Thoracic aorta (tissue), 2 donors: ENCODE data around the gene MEF2B. TPM values are rescaled to one million over a fixed set of nuclear protein-coding genes. Genes with fewer than 3 reads are reported as not detected.

Experiments
- ATAC-seq: fragments of 150-250 bp; one replicate; pipeline ENCODE4 v1.8.0; 2017; ENCODE audit warnings: low read depth; ENCODE audit not compliant: insufficient number of reproducible peaks, low FRiP score
- DNase-seq: peaks from one replicate; pipeline ENCODE4 v3.0.0-alpha.2; 2020; ENCODE audit warnings: low spot score
- H3K27ac ChIP-seq, 2 donors: fragments of 200-600 bp; sonication (generic); 1 replicate in 1 of 2; 2 replicates in 1 of 2; pipeline ENCODE4 v1.5.1; 2016; ENCODE audit warnings: mild to moderate bottlenecking in 2 of 2, moderate library complexity in 2 of 2
- H3K27me3 ChIP-seq: fragments of 200-600 bp; sonication (generic); replicated peaks from 2 replicates; pipeline ENCODE4 v1.6.0; 2016; ENCODE audit warnings: mild to moderate bottlenecking; ENCODE audit not compliant: insufficient read depth
- H3K36me3 ChIP-seq: fragments of 200-600 bp; sonication (generic); one replicate; pipeline ENCODE4 v1.5.1; 2016
- H3K4me1 ChIP-seq, 2 donors: fragments of 200-600 bp; sonication (generic); 1 replicate in 1 of 2; 2 replicates in 1 of 2; pipeline versions ENCODE4 v1.5.1 to v1.6.0; 2016; ENCODE audit warnings: low read depth in 2 of 2, mild to moderate bottlenecking in 1 of 2; ENCODE audit not compliant: control insufficient read depth in 1 of 2
- H3K4me3 ChIP-seq: fragments of 200-600 bp; sonication (generic); 2 replicates; pipeline ENCODE4 v1.5.1; 2016; ENCODE audit warnings: mild to moderate bottlenecking
- H3K9me3 ChIP-seq: fragments of 200-600 bp; sonication (generic); 2 replicates; pipeline ENCODE4 v1.5.1; 2016
- CTCF ChIP-seq: fragments of 200-600 bp; sonication (generic); IDR thresholded peaks from one replicate; pipeline ENCODE4 v1.5.1; 2019; ENCODE audit warnings: antibody characterized with exemption
- total RNA-seq, 2 donors: library from RNA; depleted of rRNA; stranded (reverse); fragments of >200 nt; gene quantifications; one replicate each; pipeline versions ENCODE4 v1.1.0 to v1.2.3, GENCODE V29; 2016

Gene MEF2B
- total RNA-seq, 2 donors from 2014 or later: 1.5 to 2.0 TPM

DNA sequence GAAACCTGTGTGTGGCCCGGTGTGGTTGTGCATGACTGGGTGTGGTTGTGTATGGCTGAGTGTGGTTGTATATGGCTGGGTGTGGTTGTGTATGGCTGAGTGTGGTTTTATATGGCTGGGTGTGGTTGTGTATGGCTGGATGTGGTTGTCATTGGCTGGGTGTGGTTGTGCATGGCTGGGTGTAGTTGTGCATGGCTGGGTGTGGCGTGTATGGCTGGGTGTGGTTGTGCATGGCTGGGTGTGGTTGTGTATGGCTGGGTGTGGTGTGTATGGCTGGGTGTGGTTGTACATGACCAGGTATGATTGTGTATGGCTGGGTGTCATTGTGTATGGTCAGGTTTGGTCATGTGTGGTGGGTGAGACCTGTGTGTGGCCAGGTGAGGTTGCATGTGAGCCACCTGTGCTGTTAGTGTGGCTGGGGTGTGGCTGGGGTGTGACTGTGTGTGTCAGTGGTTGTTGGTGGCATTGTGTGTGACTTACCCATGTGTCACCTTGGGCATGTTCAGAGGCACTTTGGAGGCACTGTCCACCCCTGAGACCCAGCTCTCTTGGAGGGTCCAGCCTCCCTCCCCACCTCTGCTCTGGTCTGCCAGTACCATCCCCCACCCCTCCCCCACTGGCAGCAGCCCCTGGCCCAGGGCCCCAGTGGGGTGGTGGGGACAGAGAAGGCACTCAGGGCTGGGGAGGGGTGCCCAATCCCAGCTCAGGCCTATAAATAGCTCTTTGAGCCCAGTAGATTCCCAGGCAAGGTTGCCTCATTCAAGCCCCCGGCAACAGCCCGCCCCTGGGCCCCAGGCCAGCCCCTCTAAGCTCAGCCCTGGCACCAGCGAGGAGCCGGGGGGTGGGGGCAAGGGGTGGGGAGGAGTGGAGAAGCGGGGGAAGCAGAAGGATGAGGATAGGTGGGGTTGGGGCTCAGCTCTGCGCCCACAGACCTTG is 37.8 kb upstream of the MEF2B start:
- no peaks in the 10 kb centered on the region for H3K9me3 ChIP-seq
- DNase-seq (no peak), ATAC-seq (no peak)
- TF ChIP-seq CTCF: no peak
- no peak overlapping the region for H3K4me3 ChIP-seq
- H3K36me3 ChIP-seq: no peaks in the 10 kb centered on the region
- no peak overlapping the region for H3K27ac ChIP-seq
- peaks cover 5% of the 10 kb centered on the region for H3K27me3 ChIP-seq
- H3K4me1 ChIP-seq: peaks cover 0 to under 1% of the 10 kb centered on the region in 2 donors

DNA sequence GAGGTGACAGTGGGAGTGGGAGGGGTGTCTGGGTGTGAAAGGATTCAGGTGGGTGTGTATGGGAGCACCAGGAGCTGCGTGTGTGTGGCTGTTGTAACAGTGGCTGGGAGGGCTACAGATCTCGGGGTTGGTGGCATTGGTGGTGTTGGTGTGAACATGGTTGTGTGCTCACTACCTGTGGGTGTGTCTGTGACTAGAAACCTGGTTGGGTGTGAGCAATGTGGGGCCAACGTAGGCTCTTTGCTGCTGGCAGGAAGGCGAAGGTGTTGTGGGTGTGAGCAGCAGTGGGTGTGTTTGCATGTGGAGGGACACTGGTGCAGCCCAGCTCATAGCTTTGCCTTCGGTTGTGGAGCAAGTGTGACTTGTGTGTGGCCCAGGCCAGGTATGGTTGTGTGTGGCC is 36.9 kb upstream of the MEF2B start:
- TF ChIP-seq CTCF: no peak
- no peak for ATAC-seq
- no peaks in the 10 kb centered on the region for H3K36me3 ChIP-seq
- no peak for DNase-seq
- H3K27me3 ChIP-seq: no peaks in the 10 kb centered on the region
- no peak overlapping the region for H3K4me3 ChIP-seq
- peaks cover 0 to 9% of the 10 kb centered on the region in 2 donors for H3K4me1 ChIP-seq
- H3K9me3 ChIP-seq: no peaks in the 10 kb centered on the region
- no peak overlapping the region for H3K27ac ChIP-seq

- H3K27me3 ChIP-seq: no peaks in the 10 kb centered on the region
- no peak for ATAC-seq
- no peak for DNase-seq
- H3K4me3 ChIP-seq: no peak overlapping the region
- TF ChIP-seq CTCF: no peak
- H3K27ac ChIP-seq: no peak overlapping the region
- peaks cover 0 to 9% of the 10 kb centered on the region in 2 donors for H3K4me1 ChIP-seq
- H3K36me3 ChIP-seq: no peaks in the 10 kb centered on the region
- no peaks in the 10 kb centered on the region for H3K9me3 ChIP-seq
Measured at GRCh38 chr19:19205416-19206410, 35.6 kb upstream of the MEF2B start.

DNA sequence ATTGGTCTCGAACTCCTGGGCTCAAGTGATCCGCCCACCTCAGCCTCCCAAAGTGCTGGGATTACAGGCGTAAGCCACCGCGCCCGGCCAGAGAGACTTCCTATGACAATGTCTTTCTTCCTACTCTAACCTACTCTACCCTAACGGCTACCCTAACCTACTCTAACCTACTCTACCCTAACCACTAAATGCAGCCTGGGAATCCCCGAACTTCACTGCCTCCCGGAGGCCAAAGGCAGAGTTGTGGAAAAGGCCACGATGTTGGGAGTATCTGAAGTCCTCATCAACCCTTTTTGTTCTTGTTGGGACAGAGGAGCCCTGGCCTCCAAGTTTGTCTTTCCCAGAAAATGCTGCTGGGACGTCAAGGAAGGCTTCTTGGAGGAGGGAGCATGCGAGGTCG is 34.1 kb upstream of the MEF2B start:
- H3K36me3 ChIP-seq: peaks cover 4% of the 10 kb centered on the region
- H3K4me3 ChIP-seq: no peak overlapping the region
- peaks cover 0 to 9% of the 10 kb centered on the region in 2 donors for H3K4me1 ChIP-seq
- ATAC-seq: no peak
- no peak overlapping the region for H3K27ac ChIP-seq
- DNase-seq: no peak
- H3K9me3 ChIP-seq: no peaks in the 10 kb centered on the region
- no peaks in the 10 kb centered on the region for H3K27me3 ChIP-seq
- TF ChIP-seq CTCF: no peak
